ENCODE measurements around the gene MYCT1. TPM values are rescaled to one million over a fixed set of nuclear protein-coding genes. Genes with fewer than 3 reads are reported as not detected.

MYCT1 gene
- polyA plus RNA-seq, 1 experiment: 0.25 TPM

- no peaks in the 10 kb centered on the region for H3K9me3 ChIP-seq (ENCODE audit: control insufficient read depth, insufficient read depth, low read length)
- CTCF ChIA-PET: interaction anchor here (0.7 to 5.3 kb wide), 11 partner anchors 13 to 640 kb away, joined by 3 to 72 read pairs (median 3); no protein-coding TSS in a partner anchor
- H3K27ac ChIP-seq (ENCODE audit: low read depth, low read length): no peak overlapping the region
- TF ChIP-seq CTCF (IDR thresholded peaks at IDR 0.05; ENCODE audit: low read depth, low read length): peak; percentile 30
- no peaks in the 10 kb centered on the region for H3K27me3 ChIP-seq (ENCODE audit: control insufficient read depth, insufficient read depth, low read length)
- DNase-seq (ENCODE audit: low read depth, low spot score): no peak
- no peak overlapping the region for H3K4me3 ChIP-seq (ENCODE audit: low read depth, low read length)
- POLR2A ChIA-PET: no interaction called here
Observed at GRCh38 chr6:152748843-152749242, 51.1 kb downstream of the MYCT1 start.

DNA sequence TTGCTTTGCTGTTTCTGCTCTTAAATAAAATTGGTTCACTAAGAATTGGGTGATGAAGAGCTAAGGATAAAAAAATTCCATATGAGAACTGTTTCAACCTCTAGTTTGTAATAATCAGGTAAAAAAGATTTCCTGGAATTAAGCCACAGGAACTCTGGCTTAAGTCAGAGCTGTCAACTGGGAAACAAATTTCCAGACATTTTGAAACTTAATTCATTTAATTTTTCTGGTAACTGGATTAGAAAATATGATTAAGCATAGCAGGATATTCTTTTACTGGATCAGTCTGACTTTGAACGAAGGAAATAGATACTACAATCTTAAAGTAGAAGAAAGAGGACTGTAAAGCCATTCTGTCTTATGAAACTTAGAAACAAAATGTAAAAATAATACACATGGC, 51.6 kb downstream of the MYCT1 start:
- POLR2A ChIA-PET: no interaction called here
- no peak for TF ChIP-seq CTCF (IDR thresholded peaks at IDR 0.05; ENCODE audit: low read depth, low read length)

DNA sequence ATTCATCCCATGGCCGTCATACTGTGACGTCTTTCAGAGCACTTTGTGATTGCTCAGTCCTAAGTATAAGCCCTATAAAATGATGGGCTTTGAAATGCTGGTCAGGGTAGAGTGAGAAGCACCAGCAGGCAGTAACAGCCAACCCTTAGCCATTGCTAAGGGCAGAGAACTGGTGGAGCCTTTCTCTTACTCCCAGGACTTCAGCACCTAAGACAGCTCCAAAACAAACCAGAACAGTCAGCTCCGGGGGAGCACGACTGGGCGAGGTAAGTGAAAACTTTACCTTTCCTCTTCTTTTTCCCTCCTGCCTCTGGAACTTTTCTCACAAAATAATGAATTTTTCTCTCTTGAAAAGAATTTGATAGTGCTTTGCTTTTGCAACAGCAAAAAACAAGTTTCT, 53.0 kb downstream of the MYCT1 start, which contains the start of gene VIP:
Gene VIP (plus strand): TSS at position 104 of the 400 bp plus-strand sequence. CDS start 1,381 bp downstream, outside the sequence.
- DNase-seq (ENCODE audit: low read depth, low spot score): no peak
- CTCF ChIA-PET: interaction anchor here (0.9 to 5.3 kb wide), 3 partner anchors 198 to 274 kb away, joined by 4 to 72 read pairs (median 4); no protein-coding TSS in a partner anchor
- Histone ChIP-seq H3K9me3 (ENCODE audit: control insufficient read depth, insufficient read depth, low read length) (no peaks in the 10 kb centered on the region), H3K27ac (ENCODE audit: low read depth, low read length) (no peak within 1 kb of the TSS), H3K4me3 (ENCODE audit: low read depth, low read length) (no peak within 1 kb of the TSS), H3K27me3 (ENCODE audit: control insufficient read depth, insufficient read depth, low read length) (no peaks in the 10 kb centered on the region)
- POLR2A ChIA-PET: no interaction called here
- TF ChIP-seq CTCF (IDR thresholded peaks at IDR 0.05; ENCODE audit: low read depth, low read length): no peak

More for the DNA sequence above, 51.6 kb downstream of the MYCT1 start:
- DNase-seq (ENCODE audit: low read depth, low spot score): no peak
- CTCF ChIA-PET: interaction anchor here (0.7 to 5.3 kb wide), 10 partner anchors 13 to 640 kb away, joined by 3 to 72 read pairs (median 3); no protein-coding TSS in a partner anchor
- Histone ChIP-seq H3K9me3 (ENCODE audit: control insufficient read depth, insufficient read depth, low read length) (no peaks in the 10 kb centered on the region), H3K27me3 (ENCODE audit: control insufficient read depth, insufficient read depth, low read length) (no peaks in the 10 kb centered on the region), H3K4me3 (ENCODE audit: low read depth, low read length) (no peak overlapping the region), H3K27ac (ENCODE audit: low read depth, low read length) (no peak overlapping the region)

DNA sequence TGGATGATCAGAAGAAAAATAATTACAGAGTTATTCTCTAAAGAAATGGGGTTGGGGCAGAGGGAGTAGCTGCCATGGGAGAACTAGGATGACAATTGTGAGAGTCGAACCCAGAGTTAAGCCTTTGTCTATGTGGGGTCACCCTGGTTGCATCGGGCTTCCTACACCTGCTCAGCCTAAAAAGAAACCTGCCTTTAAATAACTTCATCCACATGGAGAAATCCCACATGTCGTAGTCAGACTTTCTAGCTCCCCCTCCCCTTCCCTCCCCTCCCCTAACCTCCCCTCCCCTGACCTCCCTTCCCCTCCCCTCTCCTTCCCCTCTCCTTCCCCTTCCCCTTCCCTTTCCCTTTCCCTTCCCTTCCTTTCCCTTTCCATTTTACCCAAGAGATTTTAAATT, 67.6 kb downstream of the MYCT1 start:
- CTCF ChIA-PET: no interaction called here
- POLR2A ChIA-PET: no interaction called here
- no peaks in the 10 kb centered on the region for H3K9me3 ChIP-seq (ENCODE audit: control insufficient read depth, insufficient read depth, low read length)

DNA sequence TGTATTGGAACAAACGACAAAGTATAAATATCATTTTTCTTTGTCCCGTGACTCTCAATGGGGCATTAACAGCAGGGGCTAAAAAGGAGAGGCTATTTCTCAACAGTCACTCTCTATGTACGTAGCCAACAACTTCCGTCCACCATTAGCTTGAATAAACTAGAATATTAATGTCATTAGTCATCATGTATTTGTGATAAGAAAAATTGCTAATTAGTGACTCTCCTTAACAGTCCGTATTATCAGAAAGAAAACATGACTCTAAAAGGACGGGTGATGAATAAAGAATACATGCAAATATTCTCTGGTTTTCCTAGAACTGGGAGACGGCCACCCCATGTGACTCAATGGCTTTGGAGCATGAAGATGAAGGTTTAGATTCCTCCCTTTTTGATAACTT, 71.5 kb downstream of the MYCT1 start:
- Histone ChIP-seq H3K27me3 (ENCODE audit: control insufficient read depth, insufficient read depth, low read length) (no peaks in the 10 kb centered on the region), H3K27ac (ENCODE audit: low read depth, low read length) (no peak overlapping the region), H3K9me3 (ENCODE audit: control insufficient read depth, insufficient read depth, low read length) (no peaks in the 10 kb centered on the region), H3K4me3 (ENCODE audit: low read depth, low read length) (no peak overlapping the region)
- no peak for DNase-seq (ENCODE audit: low read depth, low spot score)
- TF ChIP-seq CTCF (IDR thresholded peaks at IDR 0.05; ENCODE audit: low read depth, low read length): no peak
- POLR2A ChIA-PET: no interaction called here
- CTCF ChIA-PET: no interaction called here

More for the DNA sequence above, 67.6 kb downstream of the MYCT1 start:
- Histone ChIP-seq H3K4me3 (ENCODE audit: low read depth, low read length) (no peak overlapping the region), H3K27me3 (ENCODE audit: control insufficient read depth, insufficient read depth, low read length) (no peaks in the 10 kb centered on the region), H3K27ac (ENCODE audit: low read depth, low read length) (no peak overlapping the region)
- TF ChIP-seq CTCF (IDR thresholded peaks at IDR 0.05; ENCODE audit: low read depth, low read length): no peak
- no peak for DNase-seq (ENCODE audit: low read depth, low spot score)

Measured in AG04450 (cell line).